ENCODE data around the gene ERI3.

ERI3 gene

GRCh38 chr1:44288883-44289282 is 66.2 kb downstream of the ERI3 start:
- TF ChIP-seq CTCF (IDR thresholded peaks at IDR 0.05; ENCODE audit: borderline replicate concordance, insufficient read depth, low read depth, low read length) = no peak

GRCh38 chr1:44284184-44284583 is 70.9 kb downstream of the ERI3 start:
- TF ChIP-seq CTCF (IDR thresholded peaks at IDR 0.05; ENCODE audit: borderline replicate concordance, insufficient read depth, low read depth, low read length) = no peak
- no peak overlapping the region for H3K4me3 ChIP-seq (ENCODE audit: low read depth, low read length)

More at GRCh38 chr1:44288883-44289282, 66.2 kb downstream of the ERI3 start:
- no peak overlapping the region for H3K4me3 ChIP-seq (ENCODE audit: low read depth, low read length)

GRCh38 chr1:44283524-44284173 is 71.4 kb downstream of the ERI3 start:
- no peak for TF ChIP-seq CTCF (IDR thresholded peaks at IDR 0.05; ENCODE audit: borderline replicate concordance, insufficient read depth, low read depth, low read length)
- no peak overlapping the region for H3K4me3 ChIP-seq (ENCODE audit: low read depth, low read length)

- H3K4me3 ChIP-seq (ENCODE audit: low read depth, low read length) = no peak overlapping the region
- TF ChIP-seq CTCF (IDR thresholded peaks at IDR 0.05; ENCODE audit: borderline replicate concordance, insufficient read depth, low read depth, low read length) = no peak
These were observed 72.2 kb downstream of the ERI3 start for GRCh38 chr1:44282704-44283426.

- H3K4me3 ChIP-seq (ENCODE audit: low read depth, low read length) = no peak overlapping the region
- no peak for TF ChIP-seq CTCF (IDR thresholded peaks at IDR 0.05; ENCODE audit: borderline replicate concordance, insufficient read depth, low read depth, low read length)
These were observed 72.9 kb downstream of the ERI3 start for GRCh38 chr1:44281962-44282703.

- H3K4me3 ChIP-seq (ENCODE audit: low read depth, low read length) = no peak overlapping the region
- no peak for TF ChIP-seq CTCF (IDR thresholded peaks at IDR 0.05; ENCODE audit: borderline replicate concordance, insufficient read depth, low read depth, low read length)
These were observed 78.2 kb downstream of the ERI3 start for GRCh38 chr1:44276901-44277300.

Data from GM12875 (cell line).